SK-N-SH treated with all-trans-retinoic acid at 6 μM for 48 hours (cell line): ENCODE measurements around the gene VWA5B2.

Experiments used
- CSDC2 ChIP-seq: fragments of 250-450 bp; sonication (Bioruptor Pico); IDR thresholded peaks from 2 replicates; pipeline ENCODE4 v1.5.0; 2020; ENCODE audit warnings: mild to moderate bottlenecking, moderate library complexity
- ZFP3 ChIP-seq: fragments of 250-450 bp; sonication (Bioruptor Pico); IDR thresholded peaks from 2 replicates; pipeline ENCODE4 v1.5.0; 2020; ENCODE audit warnings: mild to moderate bottlenecking, moderate library complexity
- ZNF70 ChIP-seq: fragments of 450-650 bp; formaldehyde crosslinking; IDR thresholded peaks from 2 replicates; pipeline ENCODE4 v1.5.0; 2020; ENCODE audit warnings: mild to moderate bottlenecking, moderate library complexity
- TF ChIP-seq, protein P1 (sequence below): fragments of 250-450 bp; sonication (Bioruptor Pico); IDR thresholded peaks from 2 replicates; pipeline ENCODE4 v1.8.0; 2021; ENCODE audit warnings: low read depth, mild to moderate bottlenecking, moderate library complexity, borderline replicate concordance

DNA sequence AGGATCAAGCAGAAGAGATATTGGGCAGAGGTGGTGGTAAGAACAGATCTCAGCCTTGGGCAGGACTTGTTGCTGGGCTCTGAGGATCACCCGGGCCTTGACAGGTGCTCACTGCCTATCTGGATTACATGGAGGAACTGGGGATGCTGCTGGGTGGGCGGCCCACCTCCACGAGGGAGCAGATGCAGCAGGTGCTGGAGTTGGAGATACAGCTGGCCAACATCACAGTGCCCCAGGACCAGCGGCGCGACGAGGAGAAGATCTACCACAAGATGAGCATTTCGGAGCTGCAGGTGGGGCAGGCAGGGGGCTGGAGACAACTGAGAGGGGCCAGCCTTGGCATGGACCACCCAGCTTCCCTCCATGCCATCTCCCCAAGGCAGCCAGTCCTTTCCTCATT is 54.3 kb downstream of the VWA5B2 start:
- TF ChIP-seq CSDC2 (CRISPR knock-in tag) = no peak
- TF ChIP-seq, protein P1, sequence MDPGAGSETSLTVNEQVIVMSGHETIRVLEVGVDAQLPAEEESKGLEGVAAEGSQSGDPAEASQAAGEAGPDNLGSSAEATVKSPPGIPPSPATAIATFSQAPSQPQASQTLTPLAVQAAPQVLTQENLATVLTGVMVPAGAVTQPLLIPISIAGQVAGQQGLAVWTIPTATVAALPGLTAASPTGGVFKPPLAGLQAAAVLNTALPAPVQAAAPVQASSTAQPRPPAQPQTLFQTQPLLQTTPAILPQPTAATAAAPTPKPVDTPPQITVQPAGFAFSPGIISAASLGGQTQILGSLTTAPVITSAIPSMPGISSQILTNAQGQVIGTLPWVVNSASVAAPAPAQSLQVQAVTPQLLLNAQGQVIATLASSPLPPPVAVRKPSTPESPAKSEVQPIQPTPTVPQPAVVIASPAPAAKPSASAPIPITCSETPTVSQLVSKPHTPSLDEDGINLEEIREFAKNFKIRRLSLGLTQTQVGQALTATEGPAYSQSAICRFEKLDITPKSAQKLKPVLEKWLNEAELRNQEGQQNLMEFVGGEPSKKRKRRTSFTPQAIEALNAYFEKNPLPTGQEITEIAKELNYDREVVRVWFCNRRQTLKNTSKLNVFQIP (CRISPR knock-in tag) = no peak
- TF ChIP-seq ZNF70 (CRISPR knock-in tag) = no peak
- TF ChIP-seq ZFP3 (CRISPR knock-in tag) = no peak
